Measurements from ENCODE around the gene KIN.
"Not testable (repeated sequence)": the region's sequence is repeated elsewhere in the genome, so short reads cannot be mapped to it uniquely, and the experiment has no call there.

KIN gene, protein sequence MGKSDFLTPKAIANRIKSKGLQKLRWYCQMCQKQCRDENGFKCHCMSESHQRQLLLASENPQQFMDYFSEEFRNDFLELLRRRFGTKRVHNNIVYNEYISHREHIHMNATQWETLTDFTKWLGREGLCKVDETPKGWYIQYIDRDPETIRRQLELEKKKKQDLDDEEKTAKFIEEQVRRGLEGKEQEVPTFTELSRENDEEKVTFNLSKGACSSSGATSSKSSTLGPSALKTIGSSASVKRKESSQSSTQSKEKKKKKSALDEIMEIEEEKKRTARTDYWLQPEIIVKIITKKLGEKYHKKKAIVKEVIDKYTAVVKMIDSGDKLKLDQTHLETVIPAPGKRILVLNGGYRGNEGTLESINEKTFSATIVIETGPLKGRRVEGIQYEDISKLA

GRCh38 chr10:7787857-7788638, at the start of gene KIN, which contains the start of gene ATP5F1C:
TSS of gene KIN (minus strand) at chr10:7787993. CDS start at chr10:7787933, 60 bp downstream.
TSS of gene ATP5F1C (plus strand) at chr10:7788177. CDS start at chr10:7788208, 31 bp downstream.
- DNase-seq (ENCODE audit: low read depth in 2 of 3, low spot score in 1 of 3): peak; percentile 95 to 97 (median 96)

DNA sequence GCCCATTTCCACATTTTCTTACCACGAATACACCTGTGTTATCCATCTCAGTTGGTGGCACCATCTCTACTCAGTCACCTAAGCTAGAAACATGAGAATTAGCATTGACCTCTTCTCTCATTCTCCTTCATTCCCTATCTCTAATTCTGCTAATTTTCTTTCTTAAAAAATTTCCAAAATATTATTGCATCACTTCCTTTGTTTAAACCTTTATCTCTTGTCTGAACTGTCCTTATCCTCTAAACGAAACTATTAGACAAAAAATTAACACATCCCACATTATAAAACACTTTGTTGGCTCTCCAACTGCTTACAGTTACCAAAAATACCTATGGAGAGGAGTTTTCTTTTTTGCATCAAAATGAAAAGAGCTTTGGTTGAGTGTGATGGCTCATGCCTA, 48.8 kb upstream of the KIN start:
- no peak for DNase-seq (ENCODE audit: low read depth in 2 of 3, low spot score in 1 of 3)

GRCh38 chr10:7834262-7834661, 46.5 kb upstream of the KIN start:
- no peak for DNase-seq (ENCODE audit: low read depth in 2 of 3, low spot score in 1 of 3)

DNA sequence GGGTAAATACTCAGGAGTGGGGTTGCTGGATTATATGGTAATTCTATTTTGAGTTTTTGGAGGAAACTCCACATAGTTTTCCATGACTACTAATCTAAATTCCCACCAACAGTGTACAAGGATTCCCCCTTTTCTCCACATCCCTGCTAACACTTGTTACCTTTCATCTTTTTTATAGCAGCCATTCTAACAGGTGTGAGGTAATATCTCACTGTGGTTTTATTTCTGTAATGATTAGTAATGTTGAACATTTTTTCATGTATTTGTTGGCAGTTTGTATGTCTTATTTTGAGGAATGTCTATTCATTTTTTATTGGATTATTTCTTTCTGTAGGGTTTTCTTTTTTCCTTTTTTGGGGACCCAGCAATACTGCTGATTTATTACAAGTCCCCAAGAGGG, 45.4 kb upstream of the KIN start:
- no peak for DNase-seq (ENCODE audit: low read depth in 2 of 3, low spot score in 1 of 3)

DNA sequence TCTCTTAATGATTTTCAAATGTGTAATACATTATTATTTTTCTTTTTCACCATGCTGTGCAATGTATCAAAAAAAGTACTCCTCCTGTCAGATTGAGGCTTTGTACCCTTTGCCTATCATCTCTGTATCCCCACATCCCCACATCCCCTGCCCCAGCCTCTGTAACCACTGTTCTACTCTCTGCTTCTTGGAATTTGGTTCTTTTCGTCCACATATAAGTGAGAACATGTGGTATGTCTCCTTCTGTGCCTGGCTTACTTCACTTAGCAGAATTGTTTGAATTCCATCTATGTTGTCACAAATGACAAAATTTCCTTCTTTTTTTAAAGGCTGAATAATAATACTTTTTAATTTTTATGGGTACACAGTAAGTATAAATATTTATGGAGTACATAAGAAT, 44.3 kb upstream of the KIN start:
- DNase-seq (ENCODE audit: low read depth in 2 of 3, low spot score in 1 of 3): no peak

DNA sequence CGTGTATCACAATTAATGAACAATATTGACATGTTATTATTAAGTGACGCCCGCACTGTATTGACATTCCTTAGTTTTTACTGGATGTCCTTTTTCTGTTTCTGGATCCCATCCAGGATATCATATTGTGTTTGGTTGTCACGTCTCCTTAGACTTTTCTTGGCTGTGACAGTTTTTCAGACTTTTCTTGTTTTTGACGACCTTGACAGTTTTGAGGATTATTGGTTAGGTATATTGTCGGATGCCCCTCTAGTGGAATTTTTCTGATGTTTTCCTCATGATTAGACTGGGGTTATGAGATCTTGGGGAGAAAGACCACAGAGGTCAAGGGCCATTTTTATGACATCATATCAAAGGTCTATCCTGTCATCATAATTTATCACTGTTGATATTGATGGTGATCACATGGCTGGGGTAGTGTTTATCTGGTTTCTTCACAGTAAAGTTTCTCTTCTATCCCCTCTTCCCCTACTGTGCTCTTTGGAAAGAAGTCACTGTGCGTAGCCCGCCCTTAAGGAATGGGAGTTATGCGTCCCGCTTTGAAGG, 41.6 kb upstream of the KIN start:
- no peak for DNase-seq (ENCODE audit: low read depth in 2 of 3, low spot score in 1 of 3)

DNA sequence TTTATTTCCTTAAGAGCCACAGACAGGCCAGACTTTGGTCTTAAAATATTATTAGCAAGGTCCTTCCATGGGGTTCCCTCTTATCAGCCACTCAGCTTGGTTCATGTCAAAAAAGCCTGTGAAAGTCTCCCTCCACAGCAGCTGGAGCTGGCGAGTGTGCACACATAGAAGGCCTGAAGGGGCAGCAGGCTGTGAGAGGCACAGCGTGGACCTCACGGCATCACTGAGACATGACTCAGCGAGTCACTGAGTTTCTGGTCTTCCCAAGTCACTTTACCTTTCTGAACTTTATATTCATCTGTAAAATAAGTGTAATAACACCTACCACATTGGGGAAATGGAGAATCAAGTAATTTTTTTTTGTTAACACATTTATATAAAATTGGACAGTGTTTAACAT, 39.2 kb upstream of the KIN start:
- DNase-seq (ENCODE audit: low read depth in 2 of 3, low spot score in 1 of 3): no peak

- DNase-seq (ENCODE audit: low read depth in 2 of 3, low spot score in 1 of 3): no peak
Observed at GRCh38 chr10:7824251-7824650, 36.5 kb upstream of the KIN start.

DNA sequence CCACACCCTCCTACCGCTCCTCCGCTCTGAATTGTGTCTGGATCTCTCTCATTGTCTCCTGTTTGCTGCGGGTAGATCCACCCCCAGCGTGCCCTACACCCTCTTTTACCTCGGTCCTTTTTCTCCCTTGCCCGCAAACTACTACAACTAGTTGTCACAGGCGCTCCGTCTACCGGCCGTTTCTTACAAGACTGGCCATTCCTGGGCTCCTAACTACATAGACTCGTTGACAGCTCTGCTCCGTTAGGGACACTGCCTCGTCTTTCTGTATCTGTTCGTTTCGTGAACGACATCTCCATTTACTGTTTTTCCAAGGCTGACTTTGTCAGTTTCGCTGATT, 31.3 kb upstream of the KIN start:
- peak in 1 of 3 donors; percentile 12 for DNase-seq (ENCODE audit: low read depth in 2 of 3, low spot score in 1 of 3)

- peak; percentile 85 to 90 (median 88) for DNase-seq (ENCODE audit: low read depth in 2 of 3, low spot score in 1 of 3)
Observed at GRCh38 chr10:7818295-7819120, 30.7 kb upstream of the KIN start, which contains the start of gene TAF3. TSS of gene TAF3 (plus strand) at chr10:7818505. CDS start at chr10:7818710, 205 bp downstream.

- no peak for DNase-seq (ENCODE audit: low read depth in 2 of 3, low spot score in 1 of 3)
Observed at GRCh38 chr10:7817984-7818294, 30.1 kb upstream of the KIN start.

- DNase-seq (ENCODE audit: low read depth in 2 of 3, low spot score in 1 of 3): no peak
Observed at GRCh38 chr10:7817576-7817975, 29.8 kb upstream of the KIN start.

- no peak for DNase-seq (ENCODE audit: low read depth in 2 of 3, low spot score in 1 of 3)
Observed at GRCh38 chr10:7813481-7813880, 25.7 kb upstream of the KIN start.

GRCh38 chr10:7811743-7812142, 23.9 kb upstream of the KIN start:
- not testable (repeated sequence) for DNase-seq (ENCODE audit: low read depth in 2 of 3, low spot score in 1 of 3)

- DNase-seq (ENCODE audit: low read depth in 2 of 3, low spot score in 1 of 3): no peak
Observed at GRCh38 chr10:7811000-7811399, 23.2 kb upstream of the KIN start.

DNA sequence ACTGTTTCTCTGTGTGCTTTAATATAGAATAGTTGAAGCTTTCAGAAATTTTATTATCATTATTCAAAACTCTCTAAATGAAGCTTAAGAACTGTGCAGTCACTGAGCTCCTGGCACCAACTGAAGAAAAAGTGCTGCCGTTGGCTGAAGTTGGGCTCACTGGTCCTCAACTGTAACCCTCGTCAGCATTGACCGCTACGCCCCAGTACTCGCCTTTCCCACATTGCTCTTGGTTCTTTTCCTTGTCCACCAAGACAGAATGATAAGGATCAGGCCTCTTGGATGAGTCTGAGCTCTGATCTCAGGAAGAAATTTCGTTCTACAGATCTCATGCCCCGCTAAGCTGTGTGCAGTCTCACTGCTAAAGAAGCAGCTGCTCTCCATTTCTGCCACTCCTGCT, 22.6 kb upstream of the KIN start:
- no peak for DNase-seq (ENCODE audit: low read depth in 2 of 3, low spot score in 1 of 3)

GRCh38 chr10:7808686-7809267, 21.0 kb upstream of the KIN start:
- DNase-seq (ENCODE audit: low read depth in 2 of 3, low spot score in 1 of 3): no peak

DNA sequence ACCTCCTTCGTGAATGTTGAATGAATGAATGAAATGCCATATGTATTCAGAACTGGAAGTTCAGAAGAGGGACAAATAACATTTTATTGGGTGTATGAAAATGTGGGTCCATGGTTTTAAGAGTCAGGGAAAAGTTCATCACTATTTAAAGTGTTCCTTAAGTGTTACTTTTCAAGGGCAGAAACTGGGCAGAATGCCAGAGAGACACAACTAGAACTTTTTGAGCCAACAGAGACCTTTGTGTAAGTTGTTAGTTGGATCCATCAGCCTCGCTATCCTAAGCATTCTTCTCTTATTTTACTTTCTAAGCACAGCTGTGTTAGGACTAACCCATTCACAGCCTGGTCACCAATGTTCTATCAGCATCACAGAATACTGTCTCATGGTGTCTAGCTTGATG, 16.9 kb upstream of the KIN start:
- no peak for DNase-seq (ENCODE audit: low read depth in 2 of 3, low spot score in 1 of 3)

GRCh38 chr10:7804216-7804615, 16.4 kb upstream of the KIN start:
- DNase-seq (ENCODE audit: low read depth in 2 of 3, low spot score in 1 of 3): no peak

DNA sequence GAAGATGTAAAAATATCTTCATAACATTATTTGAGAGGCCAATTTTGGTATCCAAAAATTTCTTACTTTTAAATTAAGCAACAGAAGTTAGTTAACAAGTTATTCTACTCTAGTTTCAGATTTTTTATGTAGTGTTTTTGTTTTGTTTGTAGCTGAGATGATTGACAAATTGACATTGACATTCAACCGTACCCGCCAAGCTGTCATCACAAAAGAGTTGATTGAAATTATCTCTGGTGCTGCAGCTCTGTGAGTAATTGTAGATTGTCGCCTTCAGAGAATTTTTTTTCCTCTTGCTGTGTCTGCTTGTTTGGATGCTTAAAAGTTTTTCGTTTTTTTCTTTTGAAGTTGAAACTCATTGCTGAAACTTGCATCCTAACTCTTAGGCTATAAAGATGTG, 14.8 kb upstream of the KIN start:
- DNase-seq (ENCODE audit: low read depth in 2 of 3, low spot score in 1 of 3): no peak

- no peak for DNase-seq (ENCODE audit: low read depth in 2 of 3, low spot score in 1 of 3)
Observed at GRCh38 chr10:7797582-7797981, 9.8 kb upstream of the KIN start.
